RKO (cell line): ENCODE results near the gene COX11.
A peak's percentile ranks its signal among the peaks of the same experiment; 100 is the strongest.

Experiments
- DNase-seq: peaks from one replicate; pipeline ENCODE4 v3.0.0-alpha.2; 2016; ENCODE audit warnings: low spot score

The COX11 gene

GRCh38 chr17:54968262-54968987 is at the start of gene COX11, which contains the start of gene STXBP4:
Gene COX11, minus strand, starts transcription at chr17:54968654. Its CDS starts 8 bp downstream, at chr17:54968646.
Gene STXBP4, plus strand, starts transcription at chr17:54968765. Its CDS starts 17,455 bp downstream, at chr17:54986220.
- peak; percentile 95 for DNase-seq

GRCh38 chr17:55005520-55005919 is 37.1 kb upstream of the COX11 start:
- DNase-seq = peak; percentile 27

GRCh38 chr17:55004484-55004883 is 36.0 kb upstream of the COX11 start:
- DNase-seq = no peak

- no peak for DNase-seq
Observed at GRCh38 chr17:55002458-55002857, 34.0 kb upstream of the COX11 start.

GRCh38 chr17:54996441-54996840 is 28.0 kb upstream of the COX11 start:
- no peak for DNase-seq

GRCh38 chr17:54992797-54993639 is 24.6 kb upstream of the COX11 start:
- peak; percentile 71 for DNase-seq

GRCh38 chr17:54991567-54991966 is 23.1 kb upstream of the COX11 start:
- DNase-seq = no peak

- DNase-seq = no peak
Observed at GRCh38 chr17:54990118-54990517, 21.7 kb upstream of the COX11 start.

GRCh38 chr17:54985476-54985875 is 17.0 kb upstream of the COX11 start:
- no peak for DNase-seq

GRCh38 chr17:54983260-54983659 is 14.8 kb upstream of the COX11 start:
- no peak for DNase-seq

- DNase-seq = no peak
Observed at GRCh38 chr17:54982399-54982798, 13.9 kb upstream of the COX11 start.

GRCh38 chr17:54980375-54980774 is 11.9 kb upstream of the COX11 start:
- DNase-seq = no peak

- no peak for DNase-seq
Observed at GRCh38 chr17:54979657-54980056, 11.2 kb upstream of the COX11 start.

GRCh38 chr17:54977744-54978143 is 9.3 kb upstream of the COX11 start:
- no peak for DNase-seq

- DNase-seq = no peak
Observed at GRCh38 chr17:54976316-54976715, 7.9 kb upstream of the COX11 start.

- DNase-seq = no peak
Observed at GRCh38 chr17:54974759-54975158, 6.3 kb upstream of the COX11 start.

GRCh38 chr17:54972406-54973138 is 4.1 kb upstream of the COX11 start:
- DNase-seq = no peak

GRCh38 chr17:54971901-54972300 is 3.4 kb upstream of the COX11 start:
- no peak for DNase-seq

GRCh38 chr17:54971147-54971546 is 2.7 kb upstream of the COX11 start:
- no peak for DNase-seq

GRCh38 chr17:54969658-54970572 is 1.5 kb upstream of the COX11 start:
- DNase-seq = no peak

- DNase-seq = peak; percentile 41
Observed at GRCh38 chr17:54968988-54969332, 506 bp upstream of the COX11 start.
